Bronchial epithelial cell (primary cell): ENCODE results near the gene EPHA8. TPM values are rescaled to one million over a fixed set of nuclear protein-coding genes. Genes with fewer than 3 reads are reported as not detected.

Experiments
- DNase-seq: peaks from one replicate; pipeline ENCODE4 v3.0.0-alpha.2; 2010; ENCODE audit warnings: low read depth
- FAIRE-seq: peaks from 2 replicates; lab custom pipeline; 2011; peaks lifted over from hg19 to GRCh38; lab: Jason Lieb, UNC
- H3K27me3 ChIP-seq: 2 replicates; pipeline ENCODE4 v1.5.1; 2011; ENCODE audit warnings: low read length; ENCODE audit not compliant: control insufficient read depth, insufficient read depth
- H3K36me3 ChIP-seq: 2 replicates; pipeline ENCODE4 v1.5.1; 2011; ENCODE audit warnings: low read length; ENCODE audit not compliant: control insufficient read depth, insufficient read depth
- H3K4me3 ChIP-seq: 2 replicates; pipeline ENCODE4 v1.5.1; 2011; ENCODE audit warnings: mild to moderate bottlenecking, low read depth, low read length, control low read depth
- total RNA-seq: library from RNA; depleted of rRNA; stranded (reverse); fragments of >200 nt; gene quantifications from 2 replicates; pipeline ENCODE4 v1.2.1, GENCODE V29; 2014
- TF ChIP-seq, protein P1 (sequence below): IDR thresholded peaks from 2 replicates; pipeline ENCODE4 v1.5.1; 2011; ENCODE audit warnings: mild to moderate bottlenecking, moderate library complexity, low read length, control low read depth, inconsistent platforms; ENCODE audit not compliant: insufficient read depth, severe bottlenecking

Gene EPHA8
- total RNA-seq, 1 donor from 2014 or later, result not detected

DNA sequence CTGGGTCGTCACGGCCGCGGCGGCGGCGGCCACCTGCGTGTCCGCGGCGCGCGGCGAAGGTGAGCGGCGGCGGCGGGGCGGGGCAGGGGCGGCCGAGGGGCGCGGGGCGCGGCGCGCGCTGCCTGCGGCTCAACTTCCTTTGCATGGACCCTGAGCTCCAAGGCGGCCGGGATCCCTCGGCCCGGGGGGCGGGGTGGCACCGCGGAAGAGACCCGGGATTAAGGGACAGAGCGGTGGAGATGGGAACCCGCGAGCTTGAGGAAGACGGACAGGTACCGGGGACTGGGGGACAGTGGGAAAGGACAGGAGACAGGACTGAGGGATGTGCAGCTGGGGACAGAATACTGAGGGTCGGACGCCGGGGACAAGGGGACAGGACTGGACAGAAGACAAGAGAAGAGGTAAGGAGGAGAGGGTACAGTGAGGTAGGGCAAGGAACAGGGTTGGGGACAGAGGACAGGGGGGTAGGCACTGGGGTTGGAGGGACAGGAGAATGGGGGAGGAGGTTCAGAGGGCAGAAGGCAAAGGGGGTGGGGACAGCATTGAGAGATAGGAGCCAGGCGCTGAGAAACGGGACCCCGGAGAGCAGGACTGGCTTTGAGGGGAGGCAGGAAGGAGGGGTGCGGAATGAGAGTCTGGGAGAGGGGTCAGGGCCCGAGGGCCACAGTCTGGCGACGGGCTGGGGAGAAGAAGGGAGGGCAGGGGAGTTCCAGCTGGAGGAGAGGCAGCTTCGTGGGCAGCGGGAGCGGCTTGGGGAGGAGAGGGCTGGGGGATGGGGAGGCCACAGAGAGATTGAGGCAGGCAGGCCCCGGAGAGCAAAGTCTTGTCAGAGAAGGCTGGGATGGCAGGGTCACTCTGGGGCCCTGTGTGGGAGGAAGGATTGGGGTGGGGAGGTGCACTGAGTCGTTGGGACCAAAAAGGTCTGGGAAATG is 648 bp downstream of the EPHA8 start:
- Histone ChIP-seq H3K4me3 (no peak overlapping the region), H3K27me3 (peaks cover 42% of the 10 kb centered on the region)
- no peak for DNase-seq

DNA sequence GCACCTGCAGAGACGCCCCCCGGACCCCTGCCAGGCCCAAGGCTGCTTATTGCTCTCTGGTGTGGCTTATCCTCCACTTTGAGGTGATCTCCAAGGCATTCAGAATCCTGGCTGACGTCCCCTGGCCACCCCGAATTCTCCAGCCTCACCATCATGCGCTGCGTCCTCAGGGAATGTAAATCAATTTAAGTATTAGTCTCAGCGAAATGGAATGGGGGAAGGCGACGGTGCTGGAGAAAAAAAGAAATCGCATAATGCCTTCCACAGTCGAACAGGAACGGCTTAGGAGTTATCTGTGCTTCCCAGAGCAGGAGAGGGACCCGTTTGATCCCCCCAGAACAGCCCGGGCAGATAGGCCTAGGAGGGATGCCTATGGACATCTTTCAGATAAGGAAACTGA is 2.9 kb downstream of the EPHA8 start:
- no peak overlapping the region for H3K4me3 ChIP-seq
- FAIRE-seq (no peak), DNase-seq (no peak)
- H3K36me3 ChIP-seq, result no peaks in the 10 kb centered on the region
- TF ChIP-seq, protein P1, sequence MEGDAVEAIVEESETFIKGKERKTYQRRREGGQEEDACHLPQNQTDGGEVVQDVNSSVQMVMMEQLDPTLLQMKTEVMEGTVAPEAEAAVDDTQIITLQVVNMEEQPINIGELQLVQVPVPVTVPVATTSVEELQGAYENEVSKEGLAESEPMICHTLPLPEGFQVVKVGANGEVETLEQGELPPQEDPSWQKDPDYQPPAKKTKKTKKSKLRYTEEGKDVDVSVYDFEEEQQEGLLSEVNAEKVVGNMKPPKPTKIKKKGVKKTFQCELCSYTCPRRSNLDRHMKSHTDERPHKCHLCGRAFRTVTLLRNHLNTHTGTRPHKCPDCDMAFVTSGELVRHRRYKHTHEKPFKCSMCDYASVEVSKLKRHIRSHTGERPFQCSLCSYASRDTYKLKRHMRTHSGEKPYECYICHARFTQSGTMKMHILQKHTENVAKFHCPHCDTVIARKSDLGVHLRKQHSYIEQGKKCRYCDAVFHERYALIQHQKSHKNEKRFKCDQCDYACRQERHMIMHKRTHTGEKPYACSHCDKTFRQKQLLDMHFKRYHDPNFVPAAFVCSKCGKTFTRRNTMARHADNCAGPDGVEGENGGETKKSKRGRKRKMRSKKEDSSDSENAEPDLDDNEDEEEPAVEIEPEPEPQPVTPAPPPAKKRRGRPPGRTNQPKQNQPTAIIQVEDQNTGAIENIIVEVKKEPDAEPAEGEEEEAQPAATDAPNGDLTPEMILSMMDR, result no peak
- peaks cover 31% of the 10 kb centered on the region for H3K27me3 ChIP-seq

More for the DNA sequence above, 648 bp downstream of the EPHA8 start:
- no peaks in the 10 kb centered on the region for H3K36me3 ChIP-seq
- FAIRE-seq, result no peak
- TF ChIP-seq, protein P1, result no peak

DNA sequence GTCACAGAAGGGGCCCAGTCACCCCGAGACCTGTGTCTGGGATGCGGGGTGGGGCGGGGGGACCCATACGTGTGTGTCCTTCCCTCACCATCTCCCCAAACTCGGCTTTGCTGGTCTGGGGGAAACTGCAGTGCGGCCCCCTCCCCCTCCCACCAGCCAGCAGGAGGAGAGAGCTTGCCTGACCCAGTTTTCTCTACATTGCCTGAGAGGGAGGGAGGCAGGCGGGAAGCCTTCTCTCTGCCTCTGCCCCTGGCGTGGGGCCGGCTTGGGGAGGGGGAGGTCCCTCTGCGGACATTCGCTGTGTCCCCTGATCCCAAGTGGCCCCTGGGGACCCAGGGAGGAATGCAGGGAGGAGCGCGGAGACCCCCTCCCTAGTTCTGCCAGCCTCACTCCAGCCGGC is 3.9 kb downstream of the EPHA8 start:
- Histone ChIP-seq H3K27me3 (peaks cover 25% of the 10 kb centered on the region), H3K36me3 (no peaks in the 10 kb centered on the region), H3K4me3 (no peak overlapping the region)
- no peak for DNase-seq
- FAIRE-seq, result no peak
- TF ChIP-seq, protein P1, result no peak

DNA sequence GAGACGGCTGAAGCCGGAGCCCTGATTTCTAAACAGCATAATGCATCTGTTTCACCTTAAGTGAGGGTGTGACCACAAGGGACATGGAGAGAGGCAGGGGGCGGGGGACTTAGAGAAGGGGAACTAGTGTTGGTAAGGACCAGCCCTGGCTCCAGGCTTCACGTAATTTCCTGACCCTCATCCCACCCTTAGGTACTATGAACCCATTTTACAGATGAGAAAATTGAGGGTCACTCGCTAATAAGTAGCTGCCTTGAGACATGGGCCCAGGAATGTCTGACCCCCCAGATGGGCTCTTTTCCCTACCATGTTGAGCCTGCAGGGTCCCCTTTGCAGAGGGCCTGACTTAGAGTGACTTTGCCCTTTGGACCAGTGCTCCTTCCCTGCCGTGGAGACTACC is 4.7 kb downstream of the EPHA8 start:
- H3K27me3 ChIP-seq, result peaks cover 18% of the 10 kb centered on the region
- TF ChIP-seq, protein P1, result no peak
- FAIRE-seq (no peak), DNase-seq (no peak)
- no peaks in the 10 kb centered on the region for H3K36me3 ChIP-seq
- no peak overlapping the region for H3K4me3 ChIP-seq

DNA sequence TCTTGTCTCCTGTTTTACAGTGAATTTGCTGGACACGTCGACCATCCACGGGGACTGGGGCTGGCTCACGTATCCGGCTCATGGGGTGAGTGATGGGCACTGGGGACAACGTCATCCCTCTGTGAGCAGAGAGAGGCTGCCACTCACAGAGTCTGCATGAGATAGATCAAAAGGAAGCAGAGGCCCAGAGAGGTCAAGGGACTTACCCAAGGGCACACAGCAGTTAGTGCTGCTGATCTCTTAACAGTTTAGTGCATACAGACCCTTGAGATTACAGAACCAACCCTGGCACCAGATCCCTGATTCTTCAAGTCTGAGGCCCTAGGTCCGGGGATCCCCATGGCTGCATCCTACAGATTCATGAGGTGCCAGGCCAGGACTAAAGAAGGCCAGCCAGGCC is 6.0 kb downstream of the EPHA8 start:
- DNase-seq (no peak), FAIRE-seq (no peak)
- H3K4me3 ChIP-seq, result no peak overlapping the region
- peaks cover 10% of the 10 kb centered on the region for H3K27me3 ChIP-seq
- TF ChIP-seq, protein P1, result no peak
- no peaks in the 10 kb centered on the region for H3K36me3 ChIP-seq
